KOPT-K1 (cell line): Measurements from ENCODE around the gene CAPN9.

ENCODE experiments used
- H3K27ac ChIP-seq: fragments of 200-600 bp; sonication (generic); 2 replicates; pipeline ENCODE4 v1.5.1; 2016; ENCODE audit warnings: antibody characterized with exemption, mild to moderate bottlenecking, low read depth, low read length; ENCODE audit not compliant: poor library complexity, severe bottlenecking
- H3K36me3 ChIP-seq: fragments of 200-600 bp; sonication (generic); 2 replicates; pipeline ENCODE4 v1.5.1; 2017; ENCODE audit warnings: antibody characterized with exemption, mild to moderate bottlenecking, low read length, moderate library complexity; ENCODE audit not compliant: insufficient read depth
- H3K9me3 ChIP-seq: fragments of 200-600 bp; sonication (generic); 2 replicates; pipeline ENCODE4 v1.5.1; 2017; ENCODE audit warnings: antibody characterized with exemption, low read length, mild to moderate bottlenecking; ENCODE audit not compliant: insufficient read depth, poor library complexity, severe bottlenecking

The CAPN9 gene

DNA sequence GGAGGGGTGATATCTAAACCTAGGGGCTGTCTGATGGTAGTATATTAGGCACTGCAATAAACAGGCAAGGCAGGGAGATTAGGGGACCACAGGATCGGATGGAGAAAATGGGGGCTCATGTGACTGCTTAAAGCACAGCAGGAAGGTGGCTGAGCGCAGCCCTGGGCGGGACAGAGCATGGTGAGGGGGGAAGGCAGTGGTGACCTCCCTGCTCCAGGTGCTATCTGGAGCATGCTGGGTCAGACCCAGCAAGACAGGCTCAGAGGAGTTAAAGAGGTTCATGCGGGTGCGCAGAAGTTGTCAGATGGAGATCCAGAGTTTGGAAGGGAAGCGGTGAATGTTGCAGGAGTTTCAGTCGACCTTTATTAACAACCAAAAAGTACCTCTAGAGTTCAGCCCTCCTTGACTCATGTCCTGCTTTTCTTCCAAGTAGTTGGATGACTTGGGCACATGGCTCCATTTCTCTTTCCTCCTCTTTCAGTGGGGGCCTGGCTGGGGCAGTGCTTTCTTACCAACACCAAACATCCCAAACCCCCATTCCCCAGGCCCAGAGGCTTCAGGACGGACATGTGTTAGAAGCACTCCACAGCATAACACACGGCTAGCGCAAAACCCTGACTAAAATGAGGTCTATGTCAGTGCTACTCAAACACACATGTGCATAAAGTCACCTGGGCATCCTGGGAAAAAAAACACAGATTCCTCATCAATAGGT, 41.5 kb downstream of the CAPN9 start:
- H3K36me3 ChIP-seq = no peaks in the 10 kb centered on the region
- no peaks in the 10 kb centered on the region for H3K9me3 ChIP-seq
- H3K27ac ChIP-seq = no peak overlapping the region

DNA sequence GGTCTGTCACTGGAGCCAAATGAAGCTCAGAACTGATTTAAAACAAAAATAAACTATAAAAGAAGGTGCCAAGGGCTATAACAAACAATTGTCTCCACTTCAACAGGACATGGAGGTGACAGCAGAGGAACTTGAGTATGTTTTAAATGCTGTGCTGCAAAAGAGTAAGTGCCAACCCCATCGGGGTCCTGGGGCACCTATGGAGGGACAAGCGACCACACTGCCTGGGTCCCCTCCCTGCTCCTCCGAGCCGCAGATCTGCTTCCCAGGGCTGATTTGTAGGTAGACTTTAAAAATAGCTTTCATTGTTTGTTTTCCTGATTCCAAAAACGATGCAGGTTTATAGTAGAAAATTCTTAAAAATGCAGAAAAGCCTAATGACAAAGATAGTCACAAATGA, 42.8 kb downstream of the CAPN9 start:
- H3K9me3 ChIP-seq = no peaks in the 10 kb centered on the region

GRCh38 chr1:230791986-230792564, 44.9 kb downstream of the CAPN9 start:
- H3K27ac ChIP-seq = no peak overlapping the region
- no peaks in the 10 kb centered on the region for H3K36me3 ChIP-seq
- no peaks in the 10 kb centered on the region for H3K9me3 ChIP-seq

More for the DNA sequence above, 42.8 kb downstream of the CAPN9 start:
- Histone ChIP-seq H3K36me3 (no peaks in the 10 kb centered on the region), H3K27ac (no peak overlapping the region)

DNA sequence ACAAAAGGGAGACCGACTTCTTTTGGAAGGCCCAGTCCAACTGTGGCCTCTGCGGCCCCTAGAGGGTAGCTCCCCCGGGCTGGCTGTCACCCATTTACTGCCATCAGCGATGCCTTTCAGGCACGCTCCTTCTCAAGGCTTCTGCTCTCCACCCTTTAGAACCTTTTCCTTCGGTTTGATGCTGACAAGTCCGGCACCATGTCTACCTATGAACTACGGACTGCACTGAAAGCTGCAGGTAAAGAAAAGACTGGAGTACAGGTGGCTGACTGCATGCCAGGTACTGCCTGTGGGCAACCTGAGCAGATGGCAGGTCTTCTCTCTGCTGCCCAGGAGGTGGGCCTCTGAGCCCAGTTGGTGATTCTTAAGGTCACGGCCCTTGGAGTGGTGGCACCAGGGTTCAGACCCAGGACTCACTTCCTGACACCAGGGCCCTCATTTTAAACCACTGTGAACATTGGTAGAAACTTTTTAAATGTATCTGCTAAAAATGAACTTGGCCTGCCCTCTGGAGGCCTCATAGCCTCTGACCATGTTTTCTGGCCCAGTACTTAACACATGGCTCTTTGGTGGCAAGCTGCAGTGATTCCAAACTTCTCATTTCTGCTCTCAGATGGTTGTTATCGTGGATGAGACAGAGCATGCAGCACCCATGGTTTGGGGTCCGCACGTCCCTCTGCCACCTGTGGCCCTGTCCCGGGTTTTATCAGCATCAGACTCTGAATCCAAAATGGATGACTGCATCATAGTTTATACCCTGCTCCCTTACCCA, 45.7 kb downstream of the CAPN9 start:
- H3K9me3 ChIP-seq = no peaks in the 10 kb centered on the region
- no peaks in the 10 kb centered on the region for H3K36me3 ChIP-seq
- H3K27ac ChIP-seq = no peak overlapping the region

- Histone ChIP-seq H3K27ac (no peak overlapping the region), H3K9me3 (no peaks in the 10 kb centered on the region), H3K36me3 (no peaks in the 10 kb centered on the region)
These were observed 46.2 kb downstream of the CAPN9 start for GRCh38 chr1:230793463-230793745.

DNA sequence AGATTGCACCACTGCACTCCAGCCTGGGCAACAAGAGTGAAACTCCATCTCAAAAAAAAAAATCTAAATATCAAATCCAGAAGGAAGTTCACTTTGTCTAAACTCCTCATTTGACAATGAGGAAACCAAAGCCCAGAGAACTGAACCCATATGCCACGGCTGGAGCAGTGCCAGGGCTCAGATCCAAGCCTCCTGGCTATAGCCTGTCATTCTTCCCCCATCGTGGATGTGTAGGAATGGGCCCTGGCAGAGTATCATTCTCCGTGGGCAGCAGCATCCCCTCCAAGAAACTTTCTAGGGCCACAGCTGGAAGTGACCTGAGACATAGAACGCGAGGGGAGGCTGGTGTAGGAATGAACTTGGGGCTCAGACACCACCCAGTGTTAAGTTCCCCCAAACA, 47.2 kb downstream of the CAPN9 start:
- H3K36me3 ChIP-seq = no peaks in the 10 kb centered on the region
- no peak overlapping the region for H3K27ac ChIP-seq
- no peaks in the 10 kb centered on the region for H3K9me3 ChIP-seq

- Histone ChIP-seq H3K27ac (no peak overlapping the region), H3K36me3 (no peaks in the 10 kb centered on the region), H3K9me3 (no peaks in the 10 kb centered on the region)
These were observed 47.9 kb downstream of the CAPN9 start for GRCh38 chr1:230794871-230795605.

DNA sequence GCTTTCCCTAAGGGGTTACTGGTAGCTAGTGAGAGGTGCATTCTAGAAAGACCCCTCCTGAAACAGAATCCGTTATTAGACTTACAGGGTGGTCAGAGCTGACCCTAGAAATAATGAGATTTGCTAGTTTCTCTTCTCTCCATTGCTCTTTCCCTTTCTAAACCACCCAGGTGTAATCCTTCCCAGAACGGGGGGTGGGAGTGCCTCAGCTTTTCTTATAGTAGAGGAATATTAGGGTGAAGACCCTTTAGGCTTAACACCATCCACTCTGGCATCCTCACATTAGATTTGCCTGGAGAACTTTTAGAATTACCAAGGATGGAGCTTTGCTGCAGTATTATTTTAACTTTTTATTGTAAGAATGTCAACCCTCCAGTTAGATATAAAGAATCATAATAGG, 49.4 kb downstream of the CAPN9 start:
- H3K9me3 ChIP-seq = no peaks in the 10 kb centered on the region
- no peaks in the 10 kb centered on the region for H3K36me3 ChIP-seq
- no peak overlapping the region for H3K27ac ChIP-seq

GRCh38 chr1:230797376-230797920, 50.3 kb downstream of the CAPN9 start:
- H3K9me3 ChIP-seq = no peaks in the 10 kb centered on the region
- no peak overlapping the region for H3K27ac ChIP-seq
- no peaks in the 10 kb centered on the region for H3K36me3 ChIP-seq

DNA sequence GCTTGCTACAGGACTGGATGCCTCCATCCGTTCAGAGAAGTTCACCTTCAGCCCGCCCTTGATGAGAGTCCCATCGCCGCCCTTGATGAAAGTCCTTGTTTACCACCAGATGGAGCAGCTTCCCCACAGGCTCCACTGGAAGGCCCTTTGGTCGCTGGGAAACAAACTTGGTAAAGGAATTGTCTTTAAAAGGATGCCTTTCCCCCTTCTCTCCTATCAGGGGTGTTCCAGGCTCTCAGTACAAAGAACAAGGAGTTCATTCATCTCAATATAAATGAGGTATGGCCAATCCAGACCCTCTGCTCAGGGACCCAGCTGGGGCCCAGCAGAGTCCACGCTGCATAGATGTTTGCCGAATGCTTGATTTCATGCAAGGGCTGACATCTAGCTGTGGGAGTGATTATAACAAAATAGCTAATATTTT, 50.8 kb downstream of the CAPN9 start:
- Histone ChIP-seq H3K36me3 (no peaks in the 10 kb centered on the region), H3K9me3 (no peaks in the 10 kb centered on the region), H3K27ac (no peak overlapping the region)

DNA sequence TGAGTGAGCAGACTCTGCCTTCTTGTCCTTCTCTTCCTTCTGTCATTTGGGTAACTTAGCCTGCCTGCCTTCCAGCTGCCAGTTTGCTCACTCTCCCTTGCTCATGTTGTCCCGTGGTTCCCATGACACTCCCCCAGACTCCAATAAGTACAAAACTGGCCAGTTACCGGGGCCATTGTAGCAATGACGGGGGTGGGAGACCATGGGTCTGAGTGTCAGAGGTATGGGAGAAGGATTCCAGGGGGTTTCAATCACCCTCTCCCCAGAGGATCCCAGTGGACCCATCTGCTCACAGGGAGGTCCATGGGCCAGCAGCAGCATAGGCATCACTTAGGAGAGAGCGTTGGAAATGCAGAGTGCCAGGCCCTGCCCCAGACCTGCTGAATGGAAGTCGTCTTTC, 51.3 kb downstream of the CAPN9 start:
- Histone ChIP-seq H3K9me3 (no peaks in the 10 kb centered on the region), H3K36me3 (no peaks in the 10 kb centered on the region), H3K27ac (no peak overlapping the region)

DNA sequence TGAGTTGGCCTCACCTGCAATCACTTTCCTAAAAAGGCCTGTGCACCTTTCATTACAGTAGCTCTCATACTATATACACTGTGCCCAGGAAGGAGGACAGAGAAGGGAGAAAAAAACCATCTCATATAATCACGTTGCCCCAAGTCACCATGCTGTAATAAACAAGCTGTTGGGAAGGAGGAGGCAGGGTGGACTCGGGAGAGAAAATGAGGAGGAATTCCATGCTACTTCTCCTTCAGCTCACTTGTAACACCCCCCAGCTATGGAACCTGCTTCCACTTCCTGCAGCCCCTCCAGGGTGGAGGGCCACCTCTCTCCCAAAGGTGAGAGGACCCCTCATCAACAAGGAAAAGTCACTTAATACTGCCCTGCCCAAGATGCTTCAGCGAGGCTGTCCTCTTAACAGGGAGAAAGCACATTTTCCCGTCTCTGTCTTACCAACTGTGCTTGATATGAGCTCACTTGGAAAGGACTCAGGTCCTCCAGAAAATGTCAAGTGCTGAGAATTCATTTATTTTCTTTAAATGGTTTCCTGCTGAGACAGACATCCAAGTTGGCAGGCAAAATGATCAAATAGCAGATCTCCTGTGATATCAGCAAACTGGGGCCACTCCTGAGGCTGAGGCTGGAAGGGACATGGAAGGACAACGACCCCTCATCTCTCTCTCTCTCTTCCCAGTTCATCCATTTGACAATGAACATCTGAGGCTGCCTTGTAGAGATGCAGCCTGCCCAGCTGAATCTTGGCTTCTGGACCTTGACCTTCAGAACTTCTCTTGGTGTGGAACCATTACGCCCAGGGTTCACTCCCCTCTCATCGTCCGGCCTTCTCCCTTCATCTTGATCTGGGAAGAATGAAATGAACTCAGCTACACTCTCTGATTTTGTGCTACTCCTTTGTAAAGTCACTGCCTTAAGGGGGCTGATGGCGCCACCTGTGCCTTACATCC, 54.0 kb downstream of the CAPN9 start:
- Histone ChIP-seq H3K27ac (no peak overlapping the region), H3K36me3 (no peaks in the 10 kb centered on the region), H3K9me3 (peaks cover 2% of the 10 kb centered on the region)

DNA sequence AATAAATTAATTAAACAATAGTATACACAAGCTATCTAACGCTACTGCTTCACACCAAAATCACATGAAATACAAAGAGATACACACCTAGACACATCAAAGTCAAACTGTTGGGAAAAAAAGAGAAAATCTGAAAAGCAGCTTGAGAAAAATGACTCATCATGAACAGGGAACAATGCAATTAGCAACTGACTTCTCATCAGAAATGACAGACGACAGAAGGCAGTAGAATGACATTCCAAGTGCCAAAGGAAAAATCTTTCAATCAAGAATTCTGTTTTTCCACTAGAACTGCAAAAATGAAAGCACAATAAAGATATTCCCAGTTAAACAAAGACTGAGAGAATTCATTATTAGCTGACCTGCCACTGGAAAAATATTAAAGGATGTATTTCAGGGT, 57.2 kb downstream of the CAPN9 start:
- Histone ChIP-seq H3K36me3 (no peaks in the 10 kb centered on the region), H3K27ac (no peak overlapping the region), H3K9me3 (peaks cover 6% of the 10 kb centered on the region)

- peaks cover 7% of the 10 kb centered on the region for H3K9me3 ChIP-seq
- no peak overlapping the region for H3K27ac ChIP-seq
- H3K36me3 ChIP-seq = no peaks in the 10 kb centered on the region
These were observed 59.4 kb downstream of the CAPN9 start for GRCh38 chr1:230806552-230806951.
